HepG2 (cell line): ENCODE results near the gene IGSF5. TPM values are rescaled to one million over a fixed set of nuclear protein-coding genes. Genes with fewer than 3 reads are reported as not detected.

Experiments
- ATAC-seq: fragments of 200-7000 bp; cut with Tn5 transposase; 3 replicates; pipeline ENCODE4 v1.9.1; 2020; ENCODE audit warnings: mild to moderate bottlenecking, moderate library complexity
- BruUV-seq: library from RNA; stranded (reverse); fragments of 400-500 nt; replicated peaks from 2 replicates; lab custom pipeline; 2021; lab: Mats Ljungman, UMichigan
- CTCF ChIA-PET: fragments of 300-600 bp; formaldehyde crosslinking; extraction: SDS; loops from one replicate; lab custom pipeline; 2021; ENCODE audit warnings: low total read pairs, inconsistent platforms, low intra/inter-chr PET ratio; lab: Yijun Ruan, JAX
- POLR2A ChIA-PET: fragments of 350-600 bp; sonication (Branson Sonifier 250); formaldehyde crosslinking; loops from one replicate; lab custom pipeline; 2020; ENCODE audit warnings: antibody characterized with exemption, inconsistent platforms; lab: Yijun Ruan, JAX
- DNase-seq: peaks from one replicate; pipeline ENCODE4 v3.0.0-alpha.2; 2015; ENCODE audit warnings: low spot score
- FAIRE-seq: peaks from 3 replicates; lab custom pipeline; 2011; peaks lifted over from hg19 to GRCh38; lab: Jason Lieb, UNC
- H2AFZ ChIP-seq: one replicate; pipeline ENCODE4 v1.6.1; 2011; ENCODE audit warnings: low read length, inconsistent platforms
- H3K27ac ChIP-seq: fragments of 300-600 bp; 3 replicates; pipeline ENCODE4 v1.8.0; 2011; ENCODE audit warnings: mixed run types, mild to moderate bottlenecking, mixed read lengths, low read length, inconsistent platforms; ENCODE audit not compliant: insufficient read depth; ENCODE audit errors: extremely low read length
- H3K27me3 ChIP-seq, 2 experiments: fragments of 200-600 bp in 1 of 2; 2 replicates in 1 of 2; 3 replicates in 1 of 2; pipeline versions ENCODE4 v1.6.0 to v1.8.0; 2011; ENCODE audit warnings: low read length in 2 of 2, mild to moderate bottlenecking in 2 of 2, moderate library complexity in 2 of 2, inconsistent platforms in 1 of 2; ENCODE audit not compliant: insufficient read depth in 2 of 2, control insufficient read depth in 1 of 2
- H3K36me3 ChIP-seq, 2 experiments: fragments of 200-600 bp in 1 of 2; replicated peaks in 1 of 2; 2 replicates in 1 of 2; 3 replicates in 1 of 2; pipeline versions ENCODE4 v1.5.1 to v1.8.0; 2011; ENCODE audit warnings: low read length in 2 of 2, inconsistent platforms in 1 of 2; ENCODE audit not compliant: insufficient read depth in 2 of 2, control insufficient read depth in 1 of 2
- H3K4me1 ChIP-seq: 2 replicates; pipeline ENCODE4 v1.5.1; 2012; ENCODE audit warnings: low read length, inconsistent platforms; ENCODE audit not compliant: insufficient read depth
- H3K4me2 ChIP-seq: 2 replicates; pipeline ENCODE4 v1.6.0; 2011; ENCODE audit warnings: low read depth, low read length, inconsistent platforms
- H3K4me3 ChIP-seq, 3 experiments: fragments of 200-600 bp in 1 of 3; sonication (generic), shearing (Covaris generic) in 1 of 3; replicated peaks in 1 of 3; 2 replicates each; pipeline ENCODE4 v1.5.1; 2011 to 2016; ENCODE audit warnings: low read length in 3 of 3, inconsistent platforms in 2 of 3, low read depth in 2 of 3, mild to moderate bottlenecking in 2 of 3, control low read depth in 1 of 3, mixed read lengths in 1 of 3; ENCODE audit not compliant: insufficient read depth in 1 of 3
- H3K79me2 ChIP-seq: one replicate; pipeline ENCODE4 v1.6.1; 2011; ENCODE audit warnings: low read length, inconsistent platforms; ENCODE audit not compliant: insufficient read depth
- H3K9ac ChIP-seq: 2 replicates; pipeline ENCODE4 v1.6.0; 2011; ENCODE audit warnings: mild to moderate bottlenecking, low read depth, low read length, inconsistent platforms; ENCODE audit not compliant: insufficient read depth
- H3K9me3 ChIP-seq: 2 replicates; pipeline ENCODE4 v1.5.1; 2012; ENCODE audit warnings: mild to moderate bottlenecking, low read length
- H4K20me1 ChIP-seq: 2 replicates; pipeline ENCODE4 v1.6.0; 2011; ENCODE audit warnings: inconsistent platforms, mild to moderate bottlenecking, low read length, moderate library complexity; ENCODE audit not compliant: insufficient read depth
- CENPT ChIP-seq: sonication (generic); formaldehyde crosslinking; IDR thresholded peaks from 2 replicates; pipeline ENCODE4 v1.8.0; 2022; ENCODE audit warnings: low read depth, mild to moderate bottlenecking, moderate library complexity, missing genetic modification reagents
- GATA4 ChIP-seq: sonication (generic); IDR thresholded peaks from 2 replicates; pipeline ENCODE4 v1.6.1; 2016; ENCODE audit warnings: antibody characterized with exemption, low read depth, borderline replicate concordance
- MED1 ChIP-seq: sonication (generic); formaldehyde crosslinking; IDR thresholded peaks from 2 replicates; pipeline ENCODE4 v1.4.0; 2020; ENCODE audit warnings: missing genetic modification reagents
- SOX13 ChIP-seq, 3 experiments: fragments of 450-650 bp in 1 of 3; sonication (generic) in 1 of 3; formaldehyde crosslinking in 1 of 3; IDR thresholded peaks in 2 of 3; conservative IDR thresholded peaks in 1 of 3; 2 replicates each; pipeline versions ENCODE4 v1.5.0 to v1.6.1; 2016 to 2020; ENCODE audit warnings: antibody characterized with exemption in 1 of 3, mild to moderate bottlenecking in 1 of 3, missing compliant biosample characterization in 1 of 3, missing genetic modification reagents in 1 of 3, moderate library complexity in 1 of 3
- ZFP36L2 ChIP-seq: sonication (generic); formaldehyde crosslinking; IDR thresholded peaks from 2 replicates; pipeline ENCODE4 v1.4.0; 2020; ENCODE audit warnings: missing genetic modification reagents
- ZKSCAN5 ChIP-seq: sonication (generic); formaldehyde crosslinking; IDR thresholded peaks from 2 replicates; pipeline ENCODE4 v1.5.1; 2020; ENCODE audit warnings: mild to moderate bottlenecking, missing genetic modification reagents
- ZNF10 ChIP-seq: sonication (generic); formaldehyde crosslinking; IDR thresholded peaks from 2 replicates; pipeline ENCODE4 v1.4.0; 2020; ENCODE audit warnings: mild to moderate bottlenecking, low read depth, missing genetic modification reagents, borderline replicate concordance
- ZNF274 ChIP-seq: sonication (generic); formaldehyde crosslinking; IDR thresholded peaks from 2 replicates; pipeline ENCODE4 v1.5.1; 2020; ENCODE audit warnings: mild to moderate bottlenecking, missing genetic modification reagents
- ZNF326 ChIP-seq: sonication (generic); formaldehyde crosslinking; IDR thresholded peaks from 2 replicates; pipeline ENCODE4 v1.4.0; 2020; ENCODE audit warnings: missing genetic modification reagents, borderline replicate concordance
- WGBS: methylation state at CpG from one replicate; pipeline ENCODE4 v1.1.6; 2017; ENCODE audit warnings: low lambda C conversion rate; 5-methylcytosine and 5-hydroxymethylcytosine counted together
- in situ Hi-C: cut with HindIII; loops from 2 replicates; pipeline ENCODE4 v1.10.0; 2017; ENCODE audit warnings: low pct_unique_long_range_greater_than_20kb; ENCODE audit not compliant: extremely low pct_ligation_motif_present
- intact Hi-C: fragments of 100-400 bp; cut with micrococcal nuclease; formaldehyde crosslinking; loops from one replicate; pipeline ENCODE4 v1.10.0; 2022; ENCODE audit not compliant: unreplicated experiment
- polyA plus RNA-seq, 8 experiments: library from polyadenylated mRNA; depleted of rRNA in 3 of 8; stranded (reverse) in 7 of 8; unstranded in 1 of 8; fragments of >200 nt; fragmentation: Illumina TruSeq in 4 of 8; extraction: Trizol in 4 of 8; gene quantifications; 2 replicates each; pipeline versions ENCODE4 v1.2.1 to v1.2.3, GENCODE V29; 2011 to 2016; ENCODE audit warnings: low read depth in 4 of 8, missing spikeins in 1 of 8, mixed read lengths in 1 of 8; ENCODE audit not compliant: insufficient read depth in 1 of 8
- total RNA-seq, 5 experiments: library from RNA; depleted of rRNA; stranded (reverse); fragments of >200 nt; fragmentation: Illumina TruSeq; extraction: Trizol; gene quantifications; 2 replicates each; pipeline ENCODE4 v1.2.3, GENCODE V29; 2016; ENCODE audit warnings: low read depth in 1 of 5
- TF ChIP-seq, protein P1 (sequence below): IDR thresholded peaks from 2 replicates; pipeline ENCODE4 v1.6.1; 2016; ENCODE audit warnings: missing biosample characterization, missing genetic modification reagents, low read depth

IGSF5 gene
- total and polyA plus RNA-seq, 2 of the 13 experiments (the other 11 are each of a cell fraction or from before 2014, with no cell fraction given): not detected

DNA sequence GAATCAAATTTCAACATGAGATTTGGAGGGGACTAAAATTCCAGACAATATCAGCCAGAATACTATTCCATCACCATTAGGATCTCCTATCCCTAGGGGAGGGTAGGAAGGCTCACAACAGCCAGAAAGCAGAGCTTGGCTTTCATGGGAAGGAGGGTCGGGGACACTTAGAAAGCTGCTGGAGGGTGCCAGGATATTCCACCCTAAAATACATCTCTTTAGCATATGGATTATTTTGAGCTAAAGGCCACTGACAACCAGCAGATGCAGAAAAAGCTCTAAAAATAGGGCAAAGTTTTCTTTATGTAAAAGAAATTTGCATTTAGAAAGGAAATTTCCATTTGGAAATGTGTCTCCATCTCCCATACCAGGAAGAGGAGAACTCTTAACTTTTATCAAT, 68.0 kb downstream of the IGSF5 start:
- ATAC-seq (no peak), FAIRE-seq (no peak), DNase-seq (no peak)
- intact Hi-C loops: no loop called here
- BruUV-seq: no TSS peak
- POLR2A ChIA-PET: no interaction called here
- no peak overlapping the region for H3K27ac ChIP-seq
- no peak overlapping the region for H3K9ac ChIP-seq
- H3K79me2 ChIP-seq: no peaks in the 10 kb centered on the region
- H4K20me1 ChIP-seq: no peaks in the 10 kb centered on the region
- H3K36me3 ChIP-seq: no peaks in the 10 kb centered on the region
- no peaks in the 10 kb centered on the region for H3K4me1 ChIP-seq
- peaks cover 84% of the 10 kb centered on the region for H3K9me3 ChIP-seq
- WGBS: 17% methylated on average over 1 of the region's 1 CpG
- H3K27me3 ChIP-seq: no peaks in the 10 kb centered on the region
- TF ChIP-seq ZKSCAN5 (no peak), ZNF326 (CRISPR knock-in tag) (no peak), ZFP36L2 (CRISPR knock-in tag) (no peak), CENPT (CRISPR knock-in tag) (no peak), ZNF10 (CRISPR knock-in tag) (no peak), ZNF274 (CRISPR knock-in tag) (no peak), GATA4 (no peak), MED1 (no peak), SOX13 (IDR thresholded peaks at IDR 0.05) (no peak), SOX13 (CRISPR knock-in tag; conservative IDR thresholded peaks at IDR 0.05 in 1 of 2, IDR thresholded peaks at IDR 0.05 in 1 of 2) (no peak)
- TF ChIP-seq, protein P1, sequence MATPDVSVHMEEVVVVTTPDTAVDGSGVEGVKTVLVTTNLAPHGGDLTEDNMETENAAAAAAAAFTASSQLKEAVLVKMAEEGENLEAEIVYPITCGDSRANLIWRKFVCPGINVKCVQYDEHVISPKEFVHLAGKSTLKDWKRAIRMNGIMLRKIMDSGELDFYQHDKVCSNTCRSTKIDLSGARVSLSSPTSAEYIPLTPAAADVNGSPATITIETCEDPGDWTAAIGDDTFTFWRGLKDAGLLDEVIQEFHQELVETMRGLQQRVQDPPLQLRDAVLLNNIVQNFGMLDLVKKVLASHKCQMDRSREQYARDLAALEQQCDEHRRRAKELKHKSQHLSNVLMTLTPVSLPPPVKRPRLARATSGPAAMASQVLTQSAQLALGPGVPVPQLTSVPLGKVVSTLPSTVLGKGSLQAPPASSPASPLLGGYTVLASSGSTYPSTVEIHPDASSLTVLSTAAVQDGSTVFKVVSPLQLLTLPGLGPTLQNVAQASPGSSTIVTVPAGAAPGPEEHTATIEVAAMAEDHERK (CRISPR knock-in tag): no peak
- CTCF ChIA-PET: no interaction called here
- no peak overlapping the region for H2AFZ ChIP-seq
- no peak overlapping the region for H3K4me2 ChIP-seq
- no peak overlapping the region for H3K4me3 ChIP-seq
- in situ Hi-C loops: no loop called here
